ENCODE measurements around the gene LRRC8D.

GRCh38 chr1:89821322-89822108, 683 bp downstream of the LRRC8D start:
- TF ChIP-seq POLR2A (IDR thresholded peaks at IDR 0.05) (no peak), CTCF (IDR thresholded peaks at IDR 0.05) (no peak)
